ENCODE results near the gene TXN. TPM values are rescaled to one million over a fixed set of nuclear protein-coding genes. Genes with fewer than 3 reads are reported as not detected.

The TXN gene
- total and polyA plus RNA-seq, 2 of the 4 experiments (the other 2 are of a cell fraction), result 277 to 578 TPM

GRCh38 chr9:110284211-110284844 is 28.0 kb upstream of the TXN start:
- no peaks in the 10 kb centered on the region for H4K20me1 ChIP-seq (ENCODE audit: insufficient read depth, low read length)
- ATAC-seq (ENCODE audit: low read depth) (no peak), DNase-seq (no peak)
- no peaks in the 10 kb centered on the region for H3K9me1 ChIP-seq (ENCODE audit: insufficient read depth, low read length)
- WGBS, 2 experiments (ENCODE audit: extremely low coverage in 2 of 2, insufficient read length in 1 of 2), result 80% methylated on average over 1 of the region's 6 CpGs; no CpG with 5 or more reads in 1 of the 2 experiments
- H3K56ac ChIP-seq (ENCODE audit: extremely low read depth, insufficient read depth, low read length), result no peak overlapping the region
- no peaks in the 10 kb centered on the region for H3K36me3 ChIP-seq (ENCODE audit: control insufficient read depth, insufficient read depth, low read length)
- no peak overlapping the region for H3K9ac ChIP-seq (ENCODE audit: low read depth, low read length)
- H2BK15ac ChIP-seq (ENCODE audit: low read depth, low read length), result no peak overlapping the region
- no peak overlapping the region for H3K18ac ChIP-seq (ENCODE audit: low read depth, low read length)
- H2AFZ ChIP-seq (replicated peaks; ENCODE audit: low read length, poor library complexity), result no peak overlapping the region
- no peak overlapping the region for H3K4ac ChIP-seq (ENCODE audit: low read depth, low read length)
- peaks cover 2% of the 10 kb centered on the region; the same call in 1 of the 2 replicates for H3K4me1 ChIP-seq (ENCODE audit: control insufficient read depth, insufficient read depth, low read length)
- H3K4me3 ChIP-seq (ENCODE audit: insufficient read depth, low read depth, low read length), result no peak overlapping the region
- ChIA-PET CTCF (no interaction called here), POLR2A (ENCODE audit: unreplicated experiment) (no interaction called here)
- H4K91ac ChIP-seq (ENCODE audit: insufficient read depth, low read depth, low read length), result no peak overlapping the region
- dilution Hi-C loops (cut with HindIII; ENCODE audit: low sequenced_read_pairs, unreplicated experiment), result no loop called here
- H4K5ac ChIP-seq (ENCODE audit: low read depth, low read length), result no peak overlapping the region
- no peak overlapping the region for H2AK9ac ChIP-seq (replicated peaks; ENCODE audit: low read depth, low read length, poor library complexity)
- H2AK5ac ChIP-seq (ENCODE audit: low read depth, low read length), result no peak overlapping the region
- H2BK20ac ChIP-seq (ENCODE audit: low read depth, low read length), result no peak overlapping the region
- H2BK120ac ChIP-seq (ENCODE audit: low read depth, low read length), result no peak overlapping the region
- H3K9me3 ChIP-seq (ENCODE audit: control insufficient read depth, insufficient read depth, low read length), result no peaks in the 10 kb centered on the region
- no peak overlapping the region for H3K4me2 ChIP-seq (ENCODE audit: low read depth, low read length)
- no peak overlapping the region for H2BK5ac ChIP-seq (ENCODE audit: low read depth, low read length, poor library complexity, severe bottlenecking)
- in situ Hi-C loops (cut with MboI; ENCODE audit: low sequenced_read_pairs), result loop anchor here (25.0 kb wide), 1 partner anchor 328 kb away; no protein-coding TSS in a partner anchor
- H3K14ac ChIP-seq (replicated peaks; ENCODE audit: low read depth, low read length), result no peak overlapping the region
- H3K23ac ChIP-seq (ENCODE audit: low read depth, low read length), result no peak overlapping the region
- intact Hi-C loops (cut with micrococcal nuclease), result no loop called here
- no peak overlapping the region for H3K27ac ChIP-seq (ENCODE audit: insufficient read depth, low read length)
- no peak overlapping the region for H4K8ac ChIP-seq (ENCODE audit: low read depth in 2 of 2, low read length in 2 of 2)
- no peaks in the 10 kb centered on the region for H3K79me1 ChIP-seq (ENCODE audit: low read depth in 1 of 2, low read length in 2 of 2)
- no peak for TF ChIP-seq BHLHE40 (IDR thresholded peaks at IDR 0.05; ENCODE audit: low read depth, low read length)
- no TSS peak for BruUV-seq (replicated peaks)
- peaks cover 7% of the 10 kb centered on the region; the same call in 1 of the 2 replicates for H3K27me3 ChIP-seq (ENCODE audit: control insufficient read depth, insufficient read depth, low read length)

Data from IMR-90 (cell line).